ENCODE measurements around the gene TMA7. TPM values are rescaled to one million over a fixed set of nuclear protein-coding genes. Genes with fewer than 3 reads are reported as not detected.

TMA7 gene
- total and polyA plus RNA-seq, 2 of the 13 experiments (the other 11 are each of a cell fraction or from before 2014, with no cell fraction given), result 100 to 486 TPM

DNA sequence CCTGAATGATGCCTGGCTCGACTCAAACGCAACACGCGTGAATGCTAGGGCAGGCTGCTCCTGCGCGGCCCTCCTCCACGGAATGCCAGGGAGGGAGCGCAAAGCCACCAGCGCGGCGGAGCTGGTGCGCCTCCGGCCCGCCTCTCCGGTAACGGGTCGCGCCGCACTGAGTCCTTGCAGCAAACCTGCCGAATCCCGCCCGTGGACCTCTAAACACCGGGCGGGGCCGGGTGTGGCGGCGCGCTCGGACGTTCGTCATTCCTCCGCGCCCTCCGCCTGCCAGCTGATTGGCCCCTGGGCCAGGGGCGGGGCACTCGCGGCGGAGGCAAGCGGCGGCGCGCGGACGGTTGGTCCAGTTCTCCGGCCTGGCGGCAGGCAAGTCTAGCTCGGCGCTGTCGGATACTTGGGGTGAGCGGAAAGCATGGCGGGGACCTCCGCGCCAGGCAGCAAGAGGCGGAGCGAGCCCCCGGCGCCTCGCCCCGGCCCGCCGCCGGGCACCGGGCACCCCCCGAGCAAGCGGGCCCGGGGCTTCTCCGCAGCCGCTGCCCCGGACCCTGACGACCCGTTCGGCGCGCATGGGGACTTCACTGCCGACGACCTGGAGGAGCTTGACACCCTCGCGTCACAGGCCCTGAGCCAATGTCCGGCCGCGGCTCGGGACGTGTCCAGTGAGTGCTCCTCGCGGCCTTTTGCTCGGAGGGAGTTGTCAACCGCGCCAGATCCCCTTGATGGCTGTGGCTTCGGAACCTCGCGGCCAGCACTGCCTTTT lies 6.6 kb downstream of the TMA7 start, which contains the start of gene ATRIP (continued):
- TF ChIP-seq, protein P1, sequence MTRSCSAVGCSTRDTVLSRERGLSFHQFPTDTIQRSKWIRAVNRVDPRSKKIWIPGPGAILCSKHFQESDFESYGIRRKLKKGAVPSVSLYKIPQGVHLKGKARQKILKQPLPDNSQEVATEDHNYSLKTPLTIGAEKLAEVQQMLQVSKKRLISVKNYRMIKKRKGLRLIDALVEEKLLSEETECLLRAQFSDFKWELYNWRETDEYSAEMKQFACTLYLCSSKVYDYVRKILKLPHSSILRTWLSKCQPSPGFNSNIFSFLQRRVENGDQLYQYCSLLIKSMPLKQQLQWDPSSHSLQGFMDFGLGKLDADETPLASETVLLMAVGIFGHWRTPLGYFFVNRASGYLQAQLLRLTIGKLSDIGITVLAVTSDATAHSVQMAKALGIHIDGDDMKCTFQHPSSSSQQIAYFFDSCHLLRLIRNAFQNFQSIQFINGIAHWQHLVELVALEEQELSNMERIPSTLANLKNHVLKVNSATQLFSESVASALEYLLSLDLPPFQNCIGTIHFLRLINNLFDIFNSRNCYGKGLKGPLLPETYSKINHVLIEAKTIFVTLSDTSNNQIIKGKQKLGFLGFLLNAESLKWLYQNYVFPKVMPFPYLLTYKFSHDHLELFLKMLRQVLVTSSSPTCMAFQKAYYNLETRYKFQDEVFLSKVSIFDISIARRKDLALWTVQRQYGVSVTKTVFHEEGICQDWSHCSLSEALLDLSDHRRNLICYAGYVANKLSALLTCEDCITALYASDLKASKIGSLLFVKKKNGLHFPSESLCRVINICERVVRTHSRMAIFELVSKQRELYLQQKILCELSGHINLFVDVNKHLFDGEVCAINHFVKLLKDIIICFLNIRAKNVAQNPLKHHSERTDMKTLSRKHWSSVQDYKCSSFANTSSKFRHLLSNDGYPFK (CRISPR knock-in tag; IDR thresholded peaks at IDR 0.05; ENCODE audit: borderline replicate concordance), result peak; percentile 74; the same call in 1 of the 2 replicates
- TF ChIP-seq CREB3 (CRISPR knock-in tag; IDR thresholded peaks at IDR 0.05) (no peak), ZNF644 (CRISPR knock-in tag; IDR thresholded peaks at IDR 0.05; ENCODE audit: low read depth) (no peak), KDM2A (CRISPR knock-in tag; IDR thresholded peaks at IDR 0.05; ENCODE audit: borderline replicate concordance, low read depth) (peak; percentile 93), SP5 (CRISPR knock-in tag; IDR thresholded peaks at IDR 0.05; ENCODE audit: borderline replicate concordance, low read depth) (peak; percentile 93), ELF3 (CRISPR knock-in tag; IDR thresholded peaks at IDR 0.05) (peak; percentile 68), ZNF580 (CRISPR knock-in tag; IDR thresholded peaks at IDR 0.05; ENCODE audit: borderline replicate concordance, low read depth) (peak; percentile 68; the same call in 1 of the 2 replicates), ZNF552 (CRISPR knock-in tag; IDR thresholded peaks at IDR 0.05; ENCODE audit: borderline replicate concordance) (0 out of 2 replicates have a peak, but pooled peaks have one; percentile 25), ZNF24 (IDR thresholded peaks at IDR 0.05) (0 out of 2 replicates have a peak, but pooled peaks have one; percentile 20), BRD4 (CRISPR knock-in tag; IDR thresholded peaks at IDR 0.05) (peak; percentile 66; the same call in 1 of the 2 replicates), E2F1 (CRISPR knock-in tag; IDR thresholded peaks at IDR 0.05) (peak; percentile 92)
- TF ChIP-seq, protein P2, sequence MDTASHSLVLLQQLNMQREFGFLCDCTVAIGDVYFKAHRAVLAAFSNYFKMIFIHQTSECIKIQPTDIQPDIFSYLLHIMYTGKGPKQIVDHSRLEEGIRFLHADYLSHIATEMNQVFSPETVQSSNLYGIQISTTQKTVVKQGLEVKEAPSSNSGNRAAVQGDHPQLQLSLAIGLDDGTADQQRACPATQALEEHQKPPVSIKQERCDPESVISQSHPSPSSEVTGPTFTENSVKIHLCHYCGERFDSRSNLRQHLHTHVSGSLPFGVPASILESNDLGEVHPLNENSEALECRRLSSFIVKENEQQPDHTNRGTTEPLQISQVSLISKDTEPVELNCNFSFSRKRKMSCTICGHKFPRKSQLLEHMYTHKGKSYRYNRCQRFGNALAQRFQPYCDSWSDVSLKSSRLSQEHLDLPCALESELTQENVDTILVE (CRISPR knock-in tag; IDR thresholded peaks at IDR 0.05), result peak; percentile 69
- TF ChIP-seq, protein P3, sequence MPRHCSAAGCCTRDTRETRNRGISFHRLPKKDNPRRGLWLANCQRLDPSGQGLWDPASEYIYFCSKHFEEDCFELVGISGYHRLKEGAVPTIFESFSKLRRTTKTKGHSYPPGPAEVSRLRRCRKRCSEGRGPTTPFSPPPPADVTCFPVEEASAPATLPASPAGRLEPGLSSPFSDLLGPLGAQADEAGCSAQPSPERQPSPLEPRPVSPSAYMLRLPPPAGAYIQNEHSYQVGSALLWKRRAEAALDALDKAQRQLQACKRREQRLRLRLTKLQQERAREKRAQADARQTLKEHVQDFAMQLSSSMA (CRISPR knock-in tag; IDR thresholded peaks at IDR 0.05), result 0 out of 2 replicates have a peak, but pooled peaks have one; percentile 23
- TF ChIP-seq, protein P4, sequence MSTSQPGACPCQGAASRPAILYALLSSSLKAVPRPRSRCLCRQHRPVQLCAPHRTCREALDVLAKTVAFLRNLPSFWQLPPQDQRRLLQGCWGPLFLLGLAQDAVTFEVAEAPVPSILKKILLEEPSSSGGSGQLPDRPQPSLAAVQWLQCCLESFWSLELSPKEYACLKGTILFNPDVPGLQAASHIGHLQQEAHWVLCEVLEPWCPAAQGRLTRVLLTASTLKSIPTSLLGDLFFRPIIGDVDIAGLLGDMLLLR (CRISPR knock-in tag; IDR thresholded peaks at IDR 0.05), result peak; percentile 92
- TF ChIP-seq, protein P5, sequence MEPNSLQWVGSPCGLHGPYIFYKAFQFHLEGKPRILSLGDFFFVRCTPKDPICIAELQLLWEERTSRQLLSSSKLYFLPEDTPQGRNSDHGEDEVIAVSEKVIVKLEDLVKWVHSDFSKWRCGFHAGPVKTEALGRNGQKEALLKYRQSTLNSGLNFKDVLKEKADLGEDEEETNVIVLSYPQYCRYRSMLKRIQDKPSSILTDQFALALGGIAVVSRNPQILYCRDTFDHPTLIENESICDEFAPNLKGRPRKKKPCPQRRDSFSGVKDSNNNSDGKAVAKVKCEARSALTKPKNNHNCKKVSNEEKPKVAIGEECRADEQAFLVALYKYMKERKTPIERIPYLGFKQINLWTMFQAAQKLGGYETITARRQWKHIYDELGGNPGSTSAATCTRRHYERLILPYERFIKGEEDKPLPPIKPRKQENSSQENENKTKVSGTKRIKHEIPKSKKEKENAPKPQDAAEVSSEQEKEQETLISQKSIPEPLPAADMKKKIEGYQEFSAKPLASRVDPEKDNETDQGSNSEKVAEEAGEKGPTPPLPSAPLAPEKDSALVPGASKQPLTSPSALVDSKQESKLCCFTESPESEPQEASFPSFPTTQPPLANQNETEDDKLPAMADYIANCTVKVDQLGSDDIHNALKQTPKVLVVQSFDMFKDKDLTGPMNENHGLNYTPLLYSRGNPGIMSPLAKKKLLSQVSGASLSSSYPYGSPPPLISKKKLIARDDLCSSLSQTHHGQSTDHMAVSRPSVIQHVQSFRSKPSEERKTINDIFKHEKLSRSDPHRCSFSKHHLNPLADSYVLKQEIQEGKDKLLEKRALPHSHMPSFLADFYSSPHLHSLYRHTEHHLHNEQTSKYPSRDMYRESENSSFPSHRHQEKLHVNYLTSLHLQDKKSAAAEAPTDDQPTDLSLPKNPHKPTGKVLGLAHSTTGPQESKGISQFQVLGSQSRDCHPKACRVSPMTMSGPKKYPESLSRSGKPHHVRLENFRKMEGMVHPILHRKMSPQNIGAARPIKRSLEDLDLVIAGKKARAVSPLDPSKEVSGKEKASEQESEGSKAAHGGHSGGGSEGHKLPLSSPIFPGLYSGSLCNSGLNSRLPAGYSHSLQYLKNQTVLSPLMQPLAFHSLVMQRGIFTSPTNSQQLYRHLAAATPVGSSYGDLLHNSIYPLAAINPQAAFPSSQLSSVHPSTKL (CRISPR knock-in tag; IDR thresholded peaks at IDR 0.05), result 0 out of 2 replicates have a peak, but pooled peaks have one; percentile 25
